Measurements from ENCODE around the gene LRRC14B.
"Not testable (repeated sequence)": the region's sequence is repeated elsewhere in the genome, so short reads cannot be mapped to it uniquely, and the experiment has no call there.

- TF ChIP-seq CTCF, POLR2A (IDR thresholded peaks at IDR 0.05): not testable (repeated sequence)
Observed at GRCh38 chr5:240550-240949, 49.3 kb downstream of the LRRC14B start.

All from Peyer's patch (tissue), 4 donors.